Measurements from ENCODE around the gene MST1. TPM values are rescaled to one million over a fixed set of nuclear protein-coding genes. Genes with fewer than 3 reads are reported as not detected.

MST1 gene
- total RNA-seq, 1 donor from 2014 or later, result 8.2 TPM

GRCh38 chr3:49652903-49653415, 36.3 kb downstream of the MST1 start:
- no peaks in the 10 kb centered on the region for H3K4me1 Mint-ChIP-seq (ENCODE audit: low read depth)
- DNase-seq (ENCODE audit: low spot score), result no peak
- no peaks in the 10 kb centered on the region for H3K9me3 Mint-ChIP-seq
- H3K4me3 Mint-ChIP-seq, result no peak overlapping the region
- no peaks in the 10 kb centered on the region for H3K36me3 Mint-ChIP-seq (ENCODE audit: low read depth)
- H3K27me3 Mint-ChIP-seq (ENCODE audit: insufficient read depth), result peaks cover 1% of the 10 kb centered on the region
- no peak overlapping the region for H3K27ac Mint-ChIP-seq
- intact Hi-C loops (cut with micrococcal nuclease), result no loop called here

- Mint-ChIP-seq H3K27me3 (ENCODE audit: insufficient read depth) (peaks cover 1% of the 10 kb centered on the region), H3K27ac (no peak overlapping the region), H3K4me1 (ENCODE audit: low read depth) (no peaks in the 10 kb centered on the region), H3K4me3 (no peak overlapping the region), H3K9me3 (no peaks in the 10 kb centered on the region), H3K36me3 (ENCODE audit: low read depth) (no peaks in the 10 kb centered on the region)
- DNase-seq (ENCODE audit: low spot score), result no peak
- intact Hi-C loops (cut with micrococcal nuclease), result no loop called here
Measured at GRCh38 chr3:49652218-49652902, 36.9 kb downstream of the MST1 start.

GRCh38 chr3:49650637-49651036, 38.6 kb downstream of the MST1 start:
- Mint-ChIP-seq H3K4me1 (ENCODE audit: low read depth) (no peaks in the 10 kb centered on the region), H3K27me3 (ENCODE audit: insufficient read depth) (peaks cover 1% of the 10 kb centered on the region), H3K27ac (no peak overlapping the region), H3K4me3 (no peak overlapping the region), H3K36me3 (ENCODE audit: low read depth) (no peaks in the 10 kb centered on the region), H3K9me3 (no peaks in the 10 kb centered on the region)
- DNase-seq (ENCODE audit: low spot score), result no peak
- intact Hi-C loops (cut with micrococcal nuclease), result no loop called here

GRCh38 chr3:49650177-49650576, 39.1 kb downstream of the MST1 start:
- H3K36me3 Mint-ChIP-seq (ENCODE audit: low read depth), result no peaks in the 10 kb centered on the region
- peaks cover 1% of the 10 kb centered on the region for H3K27me3 Mint-ChIP-seq (ENCODE audit: insufficient read depth)
- H3K4me3 Mint-ChIP-seq, result no peak overlapping the region
- no peaks in the 10 kb centered on the region for H3K4me1 Mint-ChIP-seq (ENCODE audit: low read depth)
- H3K9me3 Mint-ChIP-seq, result no peaks in the 10 kb centered on the region
- no peak for DNase-seq (ENCODE audit: low spot score)
- H3K27ac Mint-ChIP-seq, result no peak overlapping the region
- intact Hi-C loops (cut with micrococcal nuclease), result no loop called here

GRCh38 chr3:49649576-49649975, 39.7 kb downstream of the MST1 start:
- intact Hi-C loops (cut with micrococcal nuclease), result no loop called here
- peaks cover 1% of the 10 kb centered on the region for H3K27me3 Mint-ChIP-seq (ENCODE audit: insufficient read depth)
- H3K4me3 Mint-ChIP-seq, result no peak overlapping the region
- no peaks in the 10 kb centered on the region for H3K4me1 Mint-ChIP-seq (ENCODE audit: low read depth)
- no peaks in the 10 kb centered on the region for H3K36me3 Mint-ChIP-seq (ENCODE audit: low read depth)
- no peaks in the 10 kb centered on the region for H3K9me3 Mint-ChIP-seq
- no peak overlapping the region for H3K27ac Mint-ChIP-seq
- DNase-seq (ENCODE audit: low spot score), result no peak

- intact Hi-C loops (cut with micrococcal nuclease), result no loop called here
- Mint-ChIP-seq H3K27ac (no peak overlapping the region), H3K9me3 (no peaks in the 10 kb centered on the region), H3K4me3 (no peak overlapping the region), H3K27me3 (ENCODE audit: insufficient read depth) (no peaks in the 10 kb centered on the region), H3K36me3 (ENCODE audit: low read depth) (no peaks in the 10 kb centered on the region), H3K4me1 (ENCODE audit: low read depth) (no peaks in the 10 kb centered on the region)
- DNase-seq (ENCODE audit: low spot score), result no peak
Measured at GRCh38 chr3:49648354-49649019, 40.8 kb downstream of the MST1 start.

GRCh38 chr3:49647741-49648140, 41.5 kb downstream of the MST1 start:
- Mint-ChIP-seq H3K4me3 (no peak overlapping the region), H3K9me3 (no peaks in the 10 kb centered on the region), H3K4me1 (ENCODE audit: low read depth) (no peaks in the 10 kb centered on the region), H3K27me3 (ENCODE audit: insufficient read depth) (no peaks in the 10 kb centered on the region), H3K36me3 (ENCODE audit: low read depth) (no peaks in the 10 kb centered on the region), H3K27ac (no peak overlapping the region)
- intact Hi-C loops (cut with micrococcal nuclease), result no loop called here
- no peak for DNase-seq (ENCODE audit: low spot score)

- no peaks in the 10 kb centered on the region for H3K9me3 Mint-ChIP-seq
- no peaks in the 10 kb centered on the region for H3K27me3 Mint-ChIP-seq (ENCODE audit: insufficient read depth)
- no peak for DNase-seq (ENCODE audit: low spot score)
- no peak overlapping the region for H3K4me3 Mint-ChIP-seq
- no peaks in the 10 kb centered on the region for H3K4me1 Mint-ChIP-seq (ENCODE audit: low read depth)
- no peaks in the 10 kb centered on the region for H3K36me3 Mint-ChIP-seq (ENCODE audit: low read depth)
- no peak overlapping the region for H3K27ac Mint-ChIP-seq
- intact Hi-C loops (cut with micrococcal nuclease), result no loop called here
Measured at GRCh38 chr3:49646236-49646635, 43.0 kb downstream of the MST1 start.

GRCh38 chr3:49644684-49645083, 44.6 kb downstream of the MST1 start:
- Mint-ChIP-seq H3K36me3 (ENCODE audit: low read depth) (no peaks in the 10 kb centered on the region), H3K27ac (no peak overlapping the region), H3K9me3 (no peaks in the 10 kb centered on the region), H3K4me1 (ENCODE audit: low read depth) (no peaks in the 10 kb centered on the region), H3K4me3 (no peak overlapping the region), H3K27me3 (ENCODE audit: insufficient read depth) (no peaks in the 10 kb centered on the region)
- DNase-seq (ENCODE audit: low spot score), result no peak
- intact Hi-C loops (cut with micrococcal nuclease), result no loop called here

- Mint-ChIP-seq H3K9me3 (no peaks in the 10 kb centered on the region), H3K27me3 (ENCODE audit: insufficient read depth) (no peaks in the 10 kb centered on the region), H3K36me3 (ENCODE audit: low read depth) (no peaks in the 10 kb centered on the region), H3K4me1 (ENCODE audit: low read depth) (no peaks in the 10 kb centered on the region), H3K27ac (no peak overlapping the region), H3K4me3 (no peak overlapping the region)
- DNase-seq (ENCODE audit: low spot score), result no peak
- intact Hi-C loops (cut with micrococcal nuclease), result no loop called here
Measured at GRCh38 chr3:49642708-49643145, 46.5 kb downstream of the MST1 start.

GRCh38 chr3:49641921-49642707, 47.2 kb downstream of the MST1 start:
- intact Hi-C loops (cut with micrococcal nuclease), result no loop called here
- no peaks in the 10 kb centered on the region for H3K9me3 Mint-ChIP-seq
- no peak overlapping the region for H3K27ac Mint-ChIP-seq
- H3K4me3 Mint-ChIP-seq, result no peak overlapping the region
- peaks cover 2% of the 10 kb centered on the region for H3K4me1 Mint-ChIP-seq (ENCODE audit: low read depth)
- no peaks in the 10 kb centered on the region for H3K27me3 Mint-ChIP-seq (ENCODE audit: insufficient read depth)
- no peak for DNase-seq (ENCODE audit: low spot score)
- H3K36me3 Mint-ChIP-seq (ENCODE audit: low read depth), result no peaks in the 10 kb centered on the region

- no peak for DNase-seq (ENCODE audit: low spot score)
- Mint-ChIP-seq H3K9me3 (no peaks in the 10 kb centered on the region), H3K27me3 (ENCODE audit: insufficient read depth) (no peaks in the 10 kb centered on the region), H3K4me1 (ENCODE audit: low read depth) (peaks cover 6% of the 10 kb centered on the region), H3K4me3 (no peak overlapping the region), H3K36me3 (ENCODE audit: low read depth) (no peaks in the 10 kb centered on the region), H3K27ac (no peak overlapping the region)
- intact Hi-C loops (cut with micrococcal nuclease), result no loop called here
Measured at GRCh38 chr3:49641292-49641691, 48.0 kb downstream of the MST1 start.

- Mint-ChIP-seq H3K4me3 (no peak overlapping the region), H3K27ac (no peak overlapping the region), H3K9me3 (no peaks in the 10 kb centered on the region), H3K36me3 (ENCODE audit: low read depth) (no peaks in the 10 kb centered on the region), H3K27me3 (ENCODE audit: insufficient read depth) (no peaks in the 10 kb centered on the region), H3K4me1 (ENCODE audit: low read depth) (peaks cover 6% of the 10 kb centered on the region)
- no peak for DNase-seq (ENCODE audit: low spot score)
- intact Hi-C loops (cut with micrococcal nuclease), result no loop called here
Measured at GRCh38 chr3:49639551-49639950, 49.7 kb downstream of the MST1 start.
